GM10248 (cell line): Measurements from ENCODE around the gene PLA2G2D.

Source experiments
- CTCF ChIA-PET: fragments of 300-600 bp; sonication (Branson Sonifier 250); formaldehyde crosslinking; extraction: SDS; loops from one replicate; lab custom pipeline; 2021; ENCODE audit warnings: antibody characterized with exemption; lab: Yijun Ruan, JAX
- POLR2A ChIA-PET: fragments of 350-650 bp; sonication (Branson Sonifier 250); formaldehyde crosslinking; extraction: SDS; loops from one replicate; lab custom pipeline; 2020; ENCODE audit warnings: antibody characterized with exemption; lab: Yijun Ruan, JAX
- DNase-seq: peaks from one replicate; pipeline ENCODE4 v3.0.0; 2012; ENCODE audit errors: extremely low spot score
- CTCF ChIP-seq: IDR thresholded peaks from 2 replicates; pipeline ENCODE4 v1.5.1; 2012; ENCODE audit warnings: mild to moderate bottlenecking, low read depth; ENCODE audit errors: extremely low read depth, missing control alignments, control extremely low read depth

Gene PLA2G2D

GRCh38 chr1:20112279-20113000, 6.9 kb downstream of the PLA2G2D start:
- no peak for DNase-seq
- no peak for TF ChIP-seq CTCF
- POLR2A ChIA-PET, result no interaction called here
- CTCF ChIA-PET, result interaction anchor here (0.9 to 4.1 kb wide), 5 partner anchors 8 to 40 kb away, joined by 3 to 15 read pairs (median 4); no protein-coding TSS in a partner anchor

GRCh38 chr1:20111452-20111851, 7.9 kb downstream of the PLA2G2D start:
- DNase-seq, result no peak
- POLR2A ChIA-PET, result no interaction called here
- CTCF ChIA-PET, result interaction anchor here (1.5 to 4.1 kb wide), 3 partner anchors 8 to 14 kb away, joined by 3 to 15 read pairs (median 4); partner anchors contain the start of gene PLA2G2D
- TF ChIP-seq CTCF, result no peak

GRCh38 chr1:20110679-20111078, 8.7 kb downstream of the PLA2G2D start:
- no peak for TF ChIP-seq CTCF
- ChIA-PET POLR2A (no interaction called here), CTCF (interaction anchor here (0.7 to 1.5 kb wide), 3 partner anchors 9 to 41 kb away, joined by 3 to 4 read pairs (median 3); partner anchors contain the start of gene PLA2G2D)

GRCh38 chr1:20109223-20109856, 10.0 kb downstream of the PLA2G2D start:
- CTCF ChIA-PET, result interaction anchor here (1.0 to 2.1 kb wide), 4 partner anchors 8 to 42 kb away, joined by 3 to 5 read pairs (median 4); no protein-coding TSS in a partner anchor
- TF ChIP-seq CTCF, result no peak
- POLR2A ChIA-PET, result no interaction called here
- no peak for DNase-seq

More at GRCh38 chr1:20110679-20111078, 8.7 kb downstream of the PLA2G2D start:
- DNase-seq, result no peak

- ChIA-PET CTCF (interaction anchor here (1.0 to 2.1 kb wide), 4 partner anchors 16 to 50 kb away, joined by 3 to 5 read pairs (median 4); no protein-coding TSS in a partner anchor), POLR2A (no interaction called here)
- TF ChIP-seq CTCF, result no peak
- DNase-seq, result no peak
These were observed 10.8 kb downstream of the PLA2G2D start for GRCh38 chr1:20108366-20109123.

- POLR2A ChIA-PET, result no interaction called here
- no peak for TF ChIP-seq CTCF
- CTCF ChIA-PET, result interaction anchor here (1.1 to 2.1 kb wide), 5 partner anchors 15 to 50 kb away, joined by 3 to 5 read pairs (median 4); no protein-coding TSS in a partner anchor
- no peak for DNase-seq
These were observed 11.5 kb downstream of the PLA2G2D start for GRCh38 chr1:20107796-20108195.
